ENCODE data around the gene HPSE2. TPM values are rescaled to one million over a fixed set of nuclear protein-coding genes. Genes with fewer than 3 reads are reported as not detected.
A peak's percentile ranks its signal among the peaks of the same experiment; 100 is the strongest.
"Not testable (repeated sequence)": the region's sequence is repeated elsewhere in the genome, so short reads cannot be mapped to it uniquely, and the experiment has no call there.

HPSE2 gene
- total RNA-seq, 1 donor from 2014 or later: not detected

- TF ChIP-seq CTCF (IDR thresholded peaks at IDR 0.05; ENCODE audit: insufficient read depth, low read length, severe bottlenecking): no peak
- DNase-seq (ENCODE audit: low read depth) (no peak), FAIRE-seq (no peak)
- Histone ChIP-seq H3K4me3 (ENCODE audit: low read depth, low read length) (no peak overlapping the region), H3K27me3 (ENCODE audit: control insufficient read depth, insufficient read depth, low read length) (no peaks in the 10 kb centered on the region), H3K36me3 (ENCODE audit: control insufficient read depth, insufficient read depth, low read length) (no peaks in the 10 kb centered on the region)
These were observed 725.1 kb downstream of the HPSE2 start for GRCh38 chr10:98510412-98510995.

GRCh38 chr10:98509745-98510144 lies 725.9 kb downstream of the HPSE2 start:
- FAIRE-seq (no peak), DNase-seq (ENCODE audit: low read depth) (no peak)
- Histone ChIP-seq H3K36me3 (ENCODE audit: control insufficient read depth, insufficient read depth, low read length) (no peaks in the 10 kb centered on the region), H3K4me3 (ENCODE audit: low read depth, low read length) (no peak overlapping the region), H3K27me3 (ENCODE audit: control insufficient read depth, insufficient read depth, low read length) (no peaks in the 10 kb centered on the region)
- no peak for TF ChIP-seq CTCF (IDR thresholded peaks at IDR 0.05; ENCODE audit: insufficient read depth, low read length, severe bottlenecking)

GRCh38 chr10:98502535-98502934 lies 733.1 kb downstream of the HPSE2 start:
- H3K36me3 ChIP-seq (ENCODE audit: control insufficient read depth, insufficient read depth, low read length); H3K27me3 ChIP-seq (ENCODE audit: control insufficient read depth, insufficient read depth, low read length); DNase-seq (ENCODE audit: low read depth); H3K4me3 ChIP-seq (ENCODE audit: low read depth, low read length); FAIRE-seq: not testable (repeated sequence)

- Histone ChIP-seq H3K27me3 (ENCODE audit: control insufficient read depth, insufficient read depth, low read length) (no peaks in the 10 kb centered on the region), H3K36me3 (ENCODE audit: control insufficient read depth, insufficient read depth, low read length) (no peaks in the 10 kb centered on the region), H3K4me3 (ENCODE audit: low read depth, low read length) (no peak overlapping the region)
- no peak for TF ChIP-seq CTCF (IDR thresholded peaks at IDR 0.05; ENCODE audit: insufficient read depth, low read length, severe bottlenecking)
- DNase-seq (ENCODE audit: low read depth) (no peak), FAIRE-seq (no peak)
These were observed 742.9 kb downstream of the HPSE2 start for GRCh38 chr10:98492763-98493162.

GRCh38 chr10:98489561-98490481 lies 745.8 kb downstream of the HPSE2 start:
- no peaks in the 10 kb centered on the region for H3K27me3 ChIP-seq (ENCODE audit: control insufficient read depth, insufficient read depth, low read length)
- H3K36me3 ChIP-seq (ENCODE audit: control insufficient read depth, insufficient read depth, low read length): no peaks in the 10 kb centered on the region
- TF ChIP-seq CTCF (IDR thresholded peaks at IDR 0.05; ENCODE audit: insufficient read depth, low read length, severe bottlenecking): no peak
- DNase-seq (ENCODE audit: low read depth) (peak; percentile 84), FAIRE-seq (peak; percentile 18)
- no peak overlapping the region for H3K4me3 ChIP-seq (ENCODE audit: low read depth, low read length)

- Histone ChIP-seq H3K36me3 (ENCODE audit: control insufficient read depth, insufficient read depth, low read length) (no peaks in the 10 kb centered on the region), H3K27me3 (ENCODE audit: control insufficient read depth, insufficient read depth, low read length) (no peaks in the 10 kb centered on the region), H3K4me3 (ENCODE audit: low read depth, low read length) (no peak overlapping the region)
- no peak for TF ChIP-seq CTCF (IDR thresholded peaks at IDR 0.05; ENCODE audit: insufficient read depth, low read length, severe bottlenecking)
- FAIRE-seq (no peak), DNase-seq (ENCODE audit: low read depth) (peak; percentile 15)
These were observed 746.8 kb downstream of the HPSE2 start for GRCh38 chr10:98488669-98489430.

Measured in bronchial epithelial cell (primary cell).